ENCODE results near the gene RELT. TPM values are rescaled to one million over a fixed set of nuclear protein-coding genes. Genes with fewer than 3 reads are reported as not detected.

Gene RELT
- polyA plus RNA-seq, 12 donors = 2.0 to 9.7 (median 2.9) TPM; not detected in 1

- DNase-seq = no peak
These were observed 29.8 kb upstream of the RELT start for GRCh38 chr11:73346186-73346935.

GRCh38 chr11:73347067-73347466, 29.1 kb upstream of the RELT start:
- no peak for DNase-seq

GRCh38 chr11:73348838-73349237, 27.4 kb upstream of the RELT start:
- DNase-seq = no peak

- DNase-seq = no peak
These were observed 26.6 kb upstream of the RELT start for GRCh38 chr11:73349633-73350032.

- peak; percentile 65 for DNase-seq
These were observed 25.1 kb upstream of the RELT start for GRCh38 chr11:73350908-73351636.

- no peak for DNase-seq
These were observed 22.8 kb upstream of the RELT start for GRCh38 chr11:73353422-73353821.

GRCh38 chr11:73355109-73355508, 21.1 kb upstream of the RELT start:
- no peak for DNase-seq

GRCh38 chr11:73356979-73357860, 19.0 kb upstream of the RELT start:
- no peak for DNase-seq

GRCh38 chr11:73358071-73358470, 18.1 kb upstream of the RELT start:
- no peak for DNase-seq

- no peak for DNase-seq
These were observed 16.9 kb upstream of the RELT start for GRCh38 chr11:73359341-73359740.

- peak; percentile 29 for DNase-seq
These were observed 16.1 kb upstream of the RELT start for GRCh38 chr11:73359930-73360742.

- DNase-seq = no peak
These were observed 15.3 kb upstream of the RELT start for GRCh38 chr11:73360743-73361369.

- no peak for DNase-seq
These were observed 14.0 kb upstream of the RELT start for GRCh38 chr11:73361953-73362776.

GRCh38 chr11:73363147-73363546, 13.1 kb upstream of the RELT start:
- DNase-seq = no peak

GRCh38 chr11:73365352-73366264, 10.6 kb upstream of the RELT start:
- DNase-seq = no peak

GRCh38 chr11:73366265-73366610, 10.0 kb upstream of the RELT start:
- no peak for DNase-seq

- no peak for DNase-seq
These were observed 9.2 kb upstream of the RELT start for GRCh38 chr11:73366953-73367352.

GRCh38 chr11:73367482-73368024, 8.6 kb upstream of the RELT start:
- no peak for DNase-seq

Measured in muscle of arm (tissue), 12 donors.